IMR-90 (cell line): ENCODE data around the gene C22orf39. TPM values are rescaled to one million over a fixed set of nuclear protein-coding genes. Genes with fewer than 3 reads are reported as not detected.
A peak's percentile ranks its signal among the peaks of the same experiment; 100 is the strongest.

Experiments used
- ATAC-seq: fragments of 200-7000 bp; cut with Tn5 transposase; 2 replicates; pipeline ENCODE4 v1.9.1; 2020; ENCODE audit warnings: low read depth, mild to moderate bottlenecking, moderate library complexity
- BruUV-seq: library from RNA; stranded (reverse); fragments of 400-500 nt; replicated peaks from 2 replicates; lab custom pipeline; 2021; lab: Mats Ljungman, UMichigan
- CTCF ChIA-PET: fragments of 300-600 bp; formaldehyde crosslinking; extraction: SDS; loops from one replicate; lab custom pipeline; 2021; ENCODE audit warnings: antibody characterized with exemption; lab: Yijun Ruan, JAX
- POLR2A ChIA-PET: fragments of 300-600 bp; sonication (Branson Sonifier 250); formaldehyde crosslinking; loops from one replicate; lab custom pipeline; 2022; ENCODE audit warnings: antibody characterized with exemption; ENCODE audit not compliant: unreplicated experiment; lab: Charles Lee
- DNase-seq: peaks from one replicate; pipeline ENCODE4 v3.0.0; 2013
- H2AFZ ChIP-seq: replicated peaks from 2 replicates; pipeline ENCODE3; 2013; ENCODE audit warnings: low read length, mild to moderate bottlenecking; ENCODE audit not compliant: poor library complexity
- H2AK5ac ChIP-seq: 2 replicates; pipeline ENCODE4 v1.6.1; 2013; ENCODE audit warnings: low read depth, low read length, inconsistent platforms
- H2AK9ac ChIP-seq: replicated peaks from 2 replicates; pipeline ENCODE3; 2013; ENCODE audit warnings: mild to moderate bottlenecking, low read depth, low read length, moderate library complexity; ENCODE audit not compliant: poor library complexity
- H2BK120ac ChIP-seq: 2 replicates; pipeline ENCODE4 v1.6.1; 2013; ENCODE audit warnings: low read depth, low read length, inconsistent platforms
- H2BK15ac ChIP-seq: 3 replicates; pipeline ENCODE4 v1.6.1; 2013; ENCODE audit warnings: low read depth, low read length, inconsistent platforms
- H2BK20ac ChIP-seq: 2 replicates; pipeline ENCODE4 v1.6.1; 2013; ENCODE audit warnings: low read depth, mild to moderate bottlenecking, inconsistent platforms, low read length, moderate library complexity
- H2BK5ac ChIP-seq: 2 replicates; pipeline ENCODE4 v1.6.1; 2013; ENCODE audit warnings: mild to moderate bottlenecking, low read depth, low read length, inconsistent platforms; ENCODE audit not compliant: poor library complexity, severe bottlenecking
- H3K14ac ChIP-seq: replicated peaks from 2 replicates; pipeline ENCODE4 v1.6.1; 2013; ENCODE audit warnings: low read depth, low read length, inconsistent platforms
- H3K18ac ChIP-seq: 2 replicates; pipeline ENCODE4 v1.6.1; 2013; ENCODE audit warnings: low read depth, low read length, control low read depth
- H3K23ac ChIP-seq: 2 replicates; pipeline ENCODE4 v1.6.1; 2013; ENCODE audit warnings: low read depth, low read length, inconsistent platforms
- H3K27ac ChIP-seq: 2 replicates; pipeline ENCODE4 v1.5.1; 2013; ENCODE audit warnings: mild to moderate bottlenecking, control low read depth, low read length; ENCODE audit not compliant: insufficient read depth
- H3K27me3 ChIP-seq: 2 replicates; pipeline ENCODE4 v1.6.1; 2013; ENCODE audit warnings: low read length; ENCODE audit not compliant: control insufficient read depth, insufficient read depth
- H3K36me3 ChIP-seq: 2 replicates; pipeline ENCODE4 v1.6.1; 2013; ENCODE audit warnings: low read length, mixed read lengths; ENCODE audit not compliant: control insufficient read depth, insufficient read depth
- H3K4ac ChIP-seq: 2 replicates; pipeline ENCODE4 v1.6.1; 2013; ENCODE audit warnings: low read depth, low read length, inconsistent platforms
- H3K4me1 ChIP-seq: 2 replicates; pipeline ENCODE4 v1.6.1; 2013; ENCODE audit warnings: low read length, mixed read lengths; ENCODE audit not compliant: control insufficient read depth, insufficient read depth
- H3K4me2 ChIP-seq: 2 replicates; pipeline ENCODE4 v1.6.1; 2013; ENCODE audit warnings: low read depth, mild to moderate bottlenecking, control low read depth, low read length, moderate library complexity
- H3K4me3 ChIP-seq: 2 replicates; pipeline ENCODE4 v1.5.1; 2013; ENCODE audit warnings: low read depth, mild to moderate bottlenecking, control low read depth, low read length, moderate library complexity; ENCODE audit not compliant: insufficient read depth
- H3K56ac ChIP-seq: 2 replicates; pipeline ENCODE4 v1.6.1; 2013; ENCODE audit warnings: low read length, inconsistent platforms; ENCODE audit not compliant: insufficient read depth; ENCODE audit errors: extremely low read depth
- H3K79me1 ChIP-seq, 2 experiments: 2 replicates each; pipeline ENCODE4 v1.6.1; 2013; ENCODE audit warnings: low read length in 2 of 2, inconsistent platforms in 1 of 2, low read depth in 1 of 2
- H3K9ac ChIP-seq: 2 replicates; pipeline ENCODE4 v1.6.1; 2013; ENCODE audit warnings: low read depth, low read length, control low read depth
- H3K9me1 ChIP-seq: 2 replicates; pipeline ENCODE4 v1.6.1; 2013; ENCODE audit warnings: low read length, inconsistent platforms; ENCODE audit not compliant: insufficient read depth
- H3K9me3 ChIP-seq: 2 replicates; pipeline ENCODE4 v1.6.1; 2013; ENCODE audit warnings: low read length; ENCODE audit not compliant: control insufficient read depth, insufficient read depth
- H4K20me1 ChIP-seq: 2 replicates; pipeline ENCODE4 v1.6.1; 2013; ENCODE audit warnings: low read length, inconsistent platforms; ENCODE audit not compliant: insufficient read depth
- H4K5ac ChIP-seq: 2 replicates; pipeline ENCODE4 v1.6.1; 2013; ENCODE audit warnings: mild to moderate bottlenecking, low read depth, low read length, control low read depth
- H4K8ac ChIP-seq, 2 experiments: 2 replicates each; pipeline ENCODE4 v1.6.1; 2013; ENCODE audit warnings: low read depth in 2 of 2, low read length in 2 of 2, control low read depth in 1 of 2, inconsistent platforms in 1 of 2
- H4K91ac ChIP-seq: 2 replicates; pipeline ENCODE4 v1.6.1; 2013; ENCODE audit warnings: low read depth, low read length, inconsistent platforms; ENCODE audit not compliant: insufficient read depth
- BHLHE40 ChIP-seq: fragments of 150-350 bp; IDR thresholded peaks from 2 replicates; pipeline ENCODE4 v1.6.1; 2016; ENCODE audit warnings: mild to moderate bottlenecking, low read depth, low read length
- CEBPB ChIP-seq: IDR thresholded peaks from 2 replicates; pipeline ENCODE4 v1.6.1; 2012; ENCODE audit warnings: low read depth, low read length, improper control_type of control experiment
- CHD1 ChIP-seq: IDR thresholded peaks from 2 replicates; pipeline ENCODE4 v1.6.1; 2012; ENCODE audit warnings: low read depth, low read length, improper control_type of control experiment
- FOS ChIP-seq: fragments of 150-350 bp; IDR thresholded peaks from 2 replicates; pipeline ENCODE4 v1.6.1; 2016; ENCODE audit warnings: low read depth, low read length
- MAZ ChIP-seq: IDR thresholded peaks from 2 replicates; pipeline ENCODE4 v1.6.1; 2012; ENCODE audit warnings: low read depth, mild to moderate bottlenecking, low read length, improper control_type of control experiment, moderate library complexity, borderline replicate concordance
- MXI1 ChIP-seq: IDR thresholded peaks from 2 replicates; pipeline ENCODE4 v1.6.1; 2012; ENCODE audit warnings: low read depth, mild to moderate bottlenecking, low read length, moderate library complexity, borderline replicate concordance
- NFE2L2 ChIP-seq: fragments of 150-350 bp; IDR thresholded peaks from 2 replicates; pipeline ENCODE4 v1.6.1; 2016; ENCODE audit warnings: low read depth, mild to moderate bottlenecking, low read length
- RCOR1 ChIP-seq: IDR thresholded peaks from 2 replicates; pipeline ENCODE4 v1.6.1; 2012; ENCODE audit warnings: mild to moderate bottlenecking, low read length, improper control_type of control experiment; ENCODE audit not compliant: insufficient replicate concordance
- RFX5 ChIP-seq: IDR thresholded peaks from 2 replicates; pipeline ENCODE4 v1.8.0; 2012; ENCODE audit warnings: low read depth, mild to moderate bottlenecking, low read length, moderate library complexity
- SMC3 ChIP-seq: fragments of 150-350 bp; IDR thresholded peaks from 2 replicates; pipeline ENCODE4 v1.6.1; 2016; ENCODE audit warnings: low read depth, mild to moderate bottlenecking, antibody characterized with exemption, low read length, moderate library complexity
- WGBS, 2 experiments: methylation state at CpG; one replicate each; pipeline versions ENCODE4 v1.1.5 to v1.1.7; 2013; ENCODE audit warnings: missing lambda C conversion rate in 2 of 2; ENCODE audit not compliant: insufficient read length in 1 of 2; ENCODE audit errors: extremely low coverage in 2 of 2; 5-methylcytosine and 5-hydroxymethylcytosine counted together
- dilution Hi-C: fragments of 300-500 bp; cut with HindIII; formaldehyde crosslinking; loops from one replicate; pipeline ENCODE4 v1.14.3; 2018; ENCODE audit warnings: low sequenced_read_pairs; ENCODE audit not compliant: unreplicated experiment
- in situ Hi-C: fragments of 300-500 bp; cut with MboI; formaldehyde crosslinking; loops from 3 replicates; pipeline ENCODE4 v1.14.3; 2019; ENCODE audit warnings: low sequenced_read_pairs, inconsistent platforms, mixed read lengths
- intact Hi-C: fragments of 100-400 bp; cut with micrococcal nuclease; formaldehyde crosslinking; loops from 2 replicates; pipeline ENCODE4 v1.10.0; 2022
- polyA plus RNA-seq, 3 experiments: library from polyadenylated mRNA; depleted of rRNA; stranded (reverse); fragments of >200 nt; gene quantifications; 2 replicates each; pipeline ENCODE4 v1.2.3, GENCODE V29; 2012; ENCODE audit warnings: low replicate concordance in 1 of 3
- total RNA-seq: library from RNA; depleted of rRNA; stranded (reverse); fragments of >200 nt; gene quantifications from 2 replicates; pipeline ENCODE4 v1.2.3, GENCODE V29; 2012
- TF ChIP-seq, protein P1 (sequence below): fragments of 150-350 bp; IDR thresholded peaks from 2 replicates; pipeline ENCODE4 v1.6.1; 2017; ENCODE audit warnings: mild to moderate bottlenecking, antibody characterized with exemption, low read length, low read depth
- TF ChIP-seq, protein P2 (sequence below): fragments of 150-350 bp; IDR thresholded peaks from 2 replicates; pipeline ENCODE4 v1.6.1; 2016; ENCODE audit warnings: low read depth, mild to moderate bottlenecking, low read length, moderate library complexity, borderline replicate concordance

The C22orf39 gene
- total and polyA plus RNA-seq, 2 of the 4 experiments (the other 2 are of a cell fraction) = 8.2 to 8.9 TPM

DNA sequence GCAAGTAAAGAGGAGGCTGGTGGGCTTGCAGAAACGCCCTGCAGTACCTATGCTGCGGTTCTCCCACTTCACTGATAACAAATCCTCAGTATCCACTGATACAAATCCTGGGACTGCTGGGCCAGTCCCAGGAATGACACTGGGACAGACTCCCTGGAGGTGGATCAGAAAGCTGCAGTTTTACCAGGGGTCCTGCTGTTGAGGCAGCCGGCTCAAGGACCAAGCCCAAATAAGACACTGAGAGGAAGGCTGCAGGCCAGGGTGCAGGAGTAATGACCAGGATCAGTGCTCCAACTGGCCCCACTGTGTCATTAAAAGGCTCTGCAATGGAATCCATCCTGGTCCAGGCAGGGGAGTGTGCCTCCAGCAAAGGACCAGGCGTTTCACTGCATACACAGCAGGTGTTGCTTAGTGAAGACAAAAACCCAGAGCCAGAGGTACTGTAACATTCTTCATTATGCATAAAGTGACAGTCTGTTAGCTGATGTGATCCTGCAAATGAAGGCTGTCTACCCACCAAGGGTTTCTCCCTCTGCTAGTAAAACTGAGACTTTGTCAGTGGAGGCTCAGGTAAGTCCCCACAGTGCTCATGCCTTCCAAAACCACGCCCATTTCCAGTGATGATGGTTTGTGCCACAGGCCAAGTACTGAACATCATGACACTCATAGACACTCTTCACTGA is 1.4 kb upstream of the C22orf39 start (continued):
- TF ChIP-seq RFX5 = no peak

DNA sequence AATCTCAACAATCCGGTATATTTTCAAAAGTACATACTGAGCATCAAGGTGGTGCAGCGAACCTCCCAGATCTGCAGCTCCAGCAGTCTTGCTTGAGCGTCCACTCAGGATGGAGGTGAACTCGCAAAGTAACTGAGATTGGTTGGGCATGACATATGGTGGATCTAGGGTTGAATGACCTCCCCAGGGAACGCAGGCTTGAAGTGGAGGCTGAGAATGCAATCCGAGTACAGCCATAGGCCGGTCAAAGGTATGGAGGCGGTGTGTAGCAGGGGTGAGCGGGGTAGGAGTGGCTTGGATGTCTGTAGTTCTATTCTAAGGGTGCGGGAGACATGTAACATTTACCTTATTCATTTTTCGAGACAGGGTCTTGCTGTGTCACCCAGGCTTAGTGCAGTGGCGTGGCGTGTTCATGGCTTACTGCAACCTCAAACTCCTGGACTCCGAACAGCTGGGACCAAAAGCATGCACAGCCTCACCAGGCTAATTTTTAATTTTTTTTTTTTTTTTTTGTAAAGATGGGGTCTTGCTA is 631 bp upstream of the C22orf39 start:
- Histone ChIP-seq H4K5ac (peak overlapping the region; percentile 58), H3K56ac (peak overlapping the region; percentile 26; the same call in 1 of the 2 replicates), H2BK20ac (no peak overlapping the region), H2AK5ac (peak overlapping the region; percentile 55), H2AFZ (peak overlapping the region; percentile 96), H3K4me1 (peaks cover 9% of the 10 kb centered on the region), H3K14ac (peak overlapping the region; percentile 83), H3K4me2 (peak overlapping the region; percentile 98), H3K9me3 (no peaks in the 10 kb centered on the region), H4K20me1 (0 out of 2 replicates have a peak, but pooled peaks cover 5% of the 10 kb centered on the region), H4K91ac (peak overlapping the region; percentile 50; the same call in 1 of the 2 replicates), H3K27me3 (no peaks in the 10 kb centered on the region), H3K27ac (peak overlapping the region; percentile 67), H2BK15ac (no peak overlapping the region), H3K36me3 (peaks cover 27% of the 10 kb centered on the region), H3K9me1 (peaks cover 10% of the 10 kb centered on the region), H3K4ac (peak overlapping the region; percentile 76), H3K79me1 (peaks cover 23 to 35% of the 10 kb centered on the region in 2 experiments; a peak in 3 of 4 replicates), H4K8ac (peak overlapping the region; percentile 77 to 91), H3K4me3 (peak overlapping the region; percentile 81), H3K18ac (peak overlapping the region; percentile 16; the same call in 1 of the 2 replicates), H2AK9ac (peak overlapping the region; percentile 56), H2BK120ac (peak overlapping the region; percentile 25; the same call in 1 of the 2 replicates), H3K9ac (peak overlapping the region; percentile 84), H3K23ac (peak overlapping the region; percentile 91), H2BK5ac (peak overlapping the region; percentile 58)
- DNase-seq (peak; percentile 43), ATAC-seq (peak; percentile 62)
- dilution Hi-C loops = no loop called here
- in situ Hi-C loops = loop anchor here (10.0 kb wide), 1 partner anchor 63 kb away; no protein-coding TSS in a partner anchor
- TF ChIP-seq MAZ (no peak), SMC3 (no peak), CHD1 (no peak), RCOR1 (no peak), FOS (no peak), NFE2L2 (no peak), RFX5 (no peak), BHLHE40 (no peak), MXI1 (no peak), CEBPB (no peak)
- TF ChIP-seq, protein P1, sequence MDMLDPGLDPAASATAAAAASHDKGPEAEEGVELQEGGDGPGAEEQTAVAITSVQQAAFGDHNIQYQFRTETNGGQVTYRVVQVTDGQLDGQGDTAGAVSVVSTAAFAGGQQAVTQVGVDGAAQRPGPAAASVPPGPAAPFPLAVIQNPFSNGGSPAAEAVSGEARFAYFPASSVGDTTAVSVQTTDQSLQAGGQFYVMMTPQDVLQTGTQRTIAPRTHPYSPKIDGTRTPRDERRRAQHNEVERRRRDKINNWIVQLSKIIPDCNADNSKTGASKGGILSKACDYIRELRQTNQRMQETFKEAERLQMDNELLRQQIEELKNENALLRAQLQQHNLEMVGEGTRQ = no peak
- TF ChIP-seq, protein P2, sequence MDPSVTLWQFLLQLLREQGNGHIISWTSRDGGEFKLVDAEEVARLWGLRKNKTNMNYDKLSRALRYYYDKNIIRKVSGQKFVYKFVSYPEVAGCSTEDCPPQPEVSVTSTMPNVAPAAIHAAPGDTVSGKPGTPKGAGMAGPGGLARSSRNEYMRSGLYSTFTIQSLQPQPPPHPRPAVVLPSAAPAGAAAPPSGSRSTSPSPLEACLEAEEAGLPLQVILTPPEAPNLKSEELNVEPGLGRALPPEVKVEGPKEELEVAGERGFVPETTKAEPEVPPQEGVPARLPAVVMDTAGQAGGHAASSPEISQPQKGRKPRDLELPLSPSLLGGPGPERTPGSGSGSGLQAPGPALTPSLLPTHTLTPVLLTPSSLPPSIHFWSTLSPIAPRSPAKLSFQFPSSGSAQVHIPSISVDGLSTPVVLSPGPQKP = no peak
- 10% methylated on average over 6 of the region's 14 CpGs; no CpG with 5 or more reads in 1 of the 2 experiments for WGBS, 2 experiments
- ChIA-PET CTCF (no interaction called here), POLR2A (no interaction called here)
- BruUV-seq = no TSS peak
- intact Hi-C loops = no loop called here
